Ecto neural progenitor cell (in vitro differentiated cells): ENCODE data around the gene CPT1A.
A peak's percentile ranks its signal among the peaks of the same experiment; 100 is the strongest.

Experiments
- DNase-seq: peaks from one replicate; pipeline ENCODE4 v3.0.0-alpha.2; 2018; ENCODE audit warnings: low spot score

Gene CPT1A

GRCh38 chr11:68796801-68797200 is 44.9 kb downstream of the CPT1A start:
- DNase-seq = no peak

- DNase-seq = no peak
These were observed 49.2 kb downstream of the CPT1A start for GRCh38 chr11:68792400-68792966.

GRCh38 chr11:68784653-68785052 is 57.1 kb downstream of the CPT1A start:
- no peak for DNase-seq

- DNase-seq = no peak
These were observed 58.4 kb downstream of the CPT1A start for GRCh38 chr11:68783216-68783821.

GRCh38 chr11:68782711-68783110 is 59.0 kb downstream of the CPT1A start:
- DNase-seq = no peak

- peak; percentile 71 for DNase-seq
These were observed 60.9 kb downstream of the CPT1A start for GRCh38 chr11:68780829-68781228.

- DNase-seq = no peak
These were observed 63.5 kb downstream of the CPT1A start for GRCh38 chr11:68778205-68778604.

- no peak for DNase-seq
These were observed 65.1 kb downstream of the CPT1A start for GRCh38 chr11:68776442-68777235.

- no peak for DNase-seq
These were observed 65.7 kb downstream of the CPT1A start for GRCh38 chr11:68775951-68776388.

GRCh38 chr11:68774194-68774585 is 67.5 kb downstream of the CPT1A start:
- DNase-seq = no peak

- no peak for DNase-seq
These were observed 68.1 kb downstream of the CPT1A start for GRCh38 chr11:68773521-68774193.

GRCh38 chr11:68772936-68773335 is 68.8 kb downstream of the CPT1A start:
- no peak for DNase-seq

- DNase-seq = no peak
These were observed 70.9 kb downstream of the CPT1A start for GRCh38 chr11:68770781-68771180.

- DNase-seq = no peak
These were observed 74.0 kb downstream of the CPT1A start for GRCh38 chr11:68767672-68768071.

GRCh38 chr11:68766786-68767185 is 74.9 kb downstream of the CPT1A start:
- no peak for DNase-seq

GRCh38 chr11:68764746-68765145 is 77.0 kb downstream of the CPT1A start:
- no peak for DNase-seq

GRCh38 chr11:68763926-68764657 is 77.6 kb downstream of the CPT1A start:
- no peak for DNase-seq

GRCh38 chr11:68763181-68763721 is 78.5 kb downstream of the CPT1A start:
- peak; percentile 56 for DNase-seq

- DNase-seq = no peak
These were observed 79.2 kb downstream of the CPT1A start for GRCh38 chr11:68762481-68762880.

GRCh38 chr11:68761801-68762200 is 79.9 kb downstream of the CPT1A start:
- no peak for DNase-seq

GRCh38 chr11:68759991-68760390 is 81.7 kb downstream of the CPT1A start:
- no peak for DNase-seq

- DNase-seq = no peak
These were observed 84.0 kb downstream of the CPT1A start for GRCh38 chr11:68757711-68758110.
